BJ (cell line): ENCODE measurements around the gene CARD19. TPM values are rescaled to one million over a fixed set of nuclear protein-coding genes. Genes with fewer than 3 reads are reported as not detected.

Experiments used
- CTCF ChIA-PET: fragments of 350-600 bp; formaldehyde crosslinking; extraction: SDS; loops from one replicate; lab custom pipeline; 2021; ENCODE audit warnings: antibody characterized with exemption, inconsistent platforms; lab: Yijun Ruan, JAX
- POLR2A ChIA-PET: fragments of 300-600 bp; sonication (Branson Sonifier 250); formaldehyde crosslinking; extraction: SDS; loops from one replicate; lab custom pipeline; 2021; ENCODE audit warnings: antibody characterized with exemption; lab: Charles Lee
- DNase-seq: peaks from one replicate; pipeline ENCODE4 v3.0.0-alpha.2; 2011; ENCODE audit warnings: low read depth
- H3K27me3 ChIP-seq: 2 replicates; pipeline ENCODE4 v1.6.0; 2011; ENCODE audit warnings: low read length; ENCODE audit not compliant: control insufficient read depth, insufficient read depth
- H3K36me3 ChIP-seq: 2 replicates; pipeline ENCODE4 v1.5.1; 2011; ENCODE audit warnings: low read length; ENCODE audit not compliant: control insufficient read depth, insufficient read depth
- H3K4me3 ChIP-seq: 2 replicates; pipeline ENCODE4 v1.5.1; 2011; ENCODE audit warnings: low read depth, mild to moderate bottlenecking, control low read depth, low read length
- CTCF ChIP-seq: IDR thresholded peaks from 2 replicates; pipeline ENCODE4 v1.5.1; 2011; ENCODE audit warnings: low read depth, mild to moderate bottlenecking, control low read depth, inconsistent platforms, low read length, moderate library complexity; ENCODE audit not compliant: insufficient read depth
- polyA plus RNA-seq: library from polyadenylated mRNA; depleted of rRNA; stranded (reverse); fragments of >200 nt; gene quantifications from 2 replicates; pipeline ENCODE4 v1.2.3, GENCODE V29; 2011

Gene CARD19
- polyA plus RNA-seq, 1 experiment = 69.3 TPM

GRCh38 chr9:93080406-93080805 is 15.6 kb upstream of the CARD19 start:
- H3K27me3 ChIP-seq = no peaks in the 10 kb centered on the region

DNA sequence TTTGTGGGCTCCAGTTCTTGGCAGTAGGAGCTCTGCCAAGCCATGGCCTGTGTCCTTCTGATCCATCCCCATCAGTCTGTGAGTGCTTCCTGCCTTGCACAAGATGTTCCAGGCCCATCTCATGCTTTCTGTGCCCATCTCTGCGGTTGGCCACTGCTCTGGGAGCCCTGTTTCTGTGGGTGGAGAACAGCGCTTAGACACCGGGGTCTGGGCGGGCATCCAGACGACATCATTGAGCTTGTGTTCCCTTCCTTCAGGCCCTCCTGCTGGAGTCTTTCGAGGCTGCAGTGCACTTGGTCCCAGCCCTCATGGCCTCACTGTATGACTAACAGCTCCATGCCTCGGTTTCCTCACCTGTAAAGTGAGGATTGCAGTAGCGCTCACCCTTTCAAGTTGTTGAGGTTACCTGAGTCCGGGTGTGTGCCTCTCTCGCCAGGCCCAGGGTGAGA is 14.9 kb upstream of the CARD19 start:
- no peak for TF ChIP-seq CTCF
- no peak for DNase-seq
- H3K27me3 ChIP-seq = no peaks in the 10 kb centered on the region
- H3K4me3 ChIP-seq = no peak overlapping the region
- ChIA-PET POLR2A (no interaction called here), CTCF (no interaction called here)
- no peaks in the 10 kb centered on the region for H3K36me3 ChIP-seq

More at GRCh38 chr9:93080406-93080805, 15.6 kb upstream of the CARD19 start:
- ChIA-PET CTCF (no interaction called here), POLR2A (no interaction called here)
- no peak for TF ChIP-seq CTCF
- Histone ChIP-seq H3K4me3 (no peak overlapping the region), H3K36me3 (no peaks in the 10 kb centered on the region)
- DNase-seq = no peak

DNA sequence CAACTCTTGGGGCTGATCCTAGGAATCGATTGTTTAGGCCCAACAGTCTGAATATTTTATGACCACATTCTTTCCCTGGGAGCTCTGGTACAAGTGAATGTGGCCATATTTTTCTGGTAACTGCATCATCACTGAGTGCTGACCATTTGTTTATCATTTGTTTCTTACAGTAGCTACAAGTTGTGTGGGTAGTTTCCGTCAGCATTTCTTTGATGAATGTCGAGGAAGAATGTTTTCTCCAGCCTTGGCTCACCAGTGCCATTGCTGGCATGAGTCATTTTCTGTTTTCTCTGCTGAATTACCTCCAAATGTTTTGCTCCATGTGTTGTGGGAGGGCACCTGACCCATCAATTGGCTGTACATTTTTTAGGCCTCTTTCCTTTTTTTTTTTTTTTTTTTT is 14.1 kb upstream of the CARD19 start:
- ChIA-PET CTCF (no interaction called here), POLR2A (no interaction called here)
- no peaks in the 10 kb centered on the region for H3K27me3 ChIP-seq
- no peak for TF ChIP-seq CTCF
- no peaks in the 10 kb centered on the region for H3K36me3 ChIP-seq
- no peak for DNase-seq
- H3K4me3 ChIP-seq = no peak overlapping the region

DNA sequence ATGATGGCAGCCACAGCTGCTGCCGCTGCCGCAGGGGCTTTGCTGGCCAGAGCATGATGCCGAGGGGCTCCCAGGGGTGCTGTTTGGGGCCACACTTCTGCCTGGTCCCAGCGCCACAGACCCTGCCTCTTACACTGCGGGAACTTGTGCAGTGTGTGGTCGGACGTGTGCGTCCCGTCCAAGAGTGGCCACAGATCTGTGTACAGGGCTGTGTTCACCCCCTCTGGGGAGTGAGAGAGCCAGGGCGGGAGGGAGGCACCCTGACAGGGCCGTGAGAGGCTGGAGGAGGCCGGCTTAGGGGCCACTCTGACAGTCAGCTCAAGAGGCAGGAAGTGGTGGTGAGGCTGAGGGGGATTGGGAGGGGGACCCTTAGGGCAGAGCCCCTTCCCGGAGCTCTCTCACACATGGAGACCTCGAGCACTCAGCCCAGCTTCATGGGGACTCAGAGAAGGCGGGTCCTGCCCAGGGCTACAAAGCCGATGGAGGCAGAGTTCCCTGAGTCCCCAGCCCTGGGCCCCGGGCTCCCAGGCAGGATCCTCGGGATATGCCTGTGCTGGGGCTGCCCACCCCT is 13.1 kb upstream of the CARD19 start:
- no peak overlapping the region for H3K4me3 ChIP-seq
- POLR2A ChIA-PET = no interaction called here
- H3K27me3 ChIP-seq = no peaks in the 10 kb centered on the region
- no peaks in the 10 kb centered on the region for H3K36me3 ChIP-seq
- TF ChIP-seq CTCF = no peak
- CTCF ChIA-PET = no interaction called here
- DNase-seq = no peak

- no peaks in the 10 kb centered on the region for H3K36me3 ChIP-seq
- DNase-seq = no peak
- no peak for TF ChIP-seq CTCF
- ChIA-PET POLR2A (no interaction called here), CTCF (no interaction called here)
- no peaks in the 10 kb centered on the region for H3K27me3 ChIP-seq
- H3K4me3 ChIP-seq = no peak overlapping the region
Measured at GRCh38 chr9:93083592-93084470, 12.2 kb upstream of the CARD19 start.
